NK-92 (cell line): ENCODE data around the gene NUP54.

Experiments
- DNase-seq: peaks from one replicate; lab custom pipeline; 2025; ENCODE audit not compliant: unreplicated experiment; lab: John Stamatoyannopoulos, UW

The NUP54 gene

DNA sequence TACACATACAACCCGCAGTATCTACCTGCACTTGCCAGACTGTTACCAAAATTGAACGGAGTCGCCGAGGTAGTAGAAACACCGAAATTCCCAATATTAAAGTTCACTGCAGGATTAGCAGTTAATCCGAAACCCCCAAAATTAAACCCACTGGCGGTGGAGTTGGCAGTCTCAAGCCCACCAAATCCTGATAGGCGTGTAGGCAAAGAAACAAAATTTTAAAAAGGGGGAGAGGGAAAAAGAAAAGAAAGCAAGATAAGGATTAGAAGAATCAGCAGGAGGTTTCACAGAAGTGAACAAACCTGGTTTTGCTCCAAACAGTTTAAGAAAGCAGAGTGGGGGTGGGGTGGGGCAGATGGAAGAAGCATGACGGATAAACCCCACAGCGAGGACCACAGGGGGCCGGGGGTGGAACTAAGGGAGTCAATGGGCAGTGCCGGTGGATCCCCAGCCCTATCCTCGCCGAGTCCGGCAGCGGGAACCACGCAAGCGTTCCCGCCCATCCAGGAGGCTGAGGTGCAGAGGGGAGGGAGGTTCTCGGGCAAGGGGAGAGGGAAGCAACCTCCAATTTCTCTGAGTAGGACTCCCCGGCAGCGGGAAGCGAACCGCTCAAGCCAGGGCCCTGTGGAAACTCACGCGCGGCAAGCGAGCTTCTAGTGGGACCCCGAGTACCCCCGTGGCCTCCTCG is 599 bp downstream of the NUP54 start:
- DNase-seq, result no peak

DNA sequence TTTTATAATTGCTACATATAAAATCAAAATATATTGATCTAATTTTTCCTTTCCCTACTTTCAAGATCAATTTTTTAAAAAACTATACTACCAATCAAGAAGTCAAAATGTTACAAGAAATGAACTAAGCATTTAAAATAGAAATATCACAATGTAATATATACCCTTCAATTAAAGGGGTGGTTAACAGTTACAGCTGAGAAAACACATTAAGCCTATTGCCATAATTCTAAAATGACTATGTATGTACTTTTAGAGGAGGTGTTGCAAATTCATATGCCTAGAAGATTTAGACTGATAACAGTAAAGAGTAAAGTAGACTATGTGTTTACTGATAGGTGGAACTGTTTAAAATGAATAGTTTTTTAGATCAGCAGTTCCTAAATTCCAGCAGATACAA is 3.7 kb downstream of the NUP54 start:
- DNase-seq, result no peak

DNA sequence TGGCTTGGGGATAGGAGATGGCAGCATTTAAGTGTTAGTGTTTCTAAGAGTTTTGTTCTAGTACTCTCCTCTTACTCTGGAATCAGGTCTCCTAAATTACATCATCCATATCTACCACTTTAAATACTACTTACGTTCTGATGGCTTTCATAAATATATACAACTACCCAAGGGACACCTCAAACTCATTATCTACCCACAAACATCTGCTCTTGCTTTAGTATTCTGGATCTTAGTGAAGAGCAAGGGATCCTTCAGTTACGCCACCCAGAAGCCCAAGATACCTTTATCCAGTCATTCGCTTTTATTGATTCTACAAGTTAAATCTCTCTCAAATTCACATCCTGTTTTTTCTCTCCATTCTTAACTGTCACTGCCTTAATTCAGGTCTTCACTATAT is 7.0 kb downstream of the NUP54 start:
- no peak for DNase-seq

DNA sequence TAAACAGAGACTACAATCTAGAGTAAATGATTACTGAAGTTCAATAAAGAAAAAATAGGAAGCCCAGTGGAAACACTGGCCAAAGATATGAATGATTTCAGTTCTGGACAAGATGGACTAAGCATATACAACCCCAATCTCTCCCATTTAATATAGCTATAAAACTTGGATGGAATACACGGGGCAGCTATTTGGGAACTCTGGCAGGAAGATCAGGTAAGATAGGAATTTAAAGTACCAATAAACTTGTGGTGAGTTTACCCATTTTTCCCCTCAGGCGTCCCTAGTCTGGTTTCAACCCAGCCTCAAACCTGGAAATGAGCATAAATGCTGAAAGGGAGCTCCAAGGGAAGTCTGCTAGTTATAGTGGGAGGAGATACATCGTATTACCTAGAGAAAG is 20.4 kb downstream of the NUP54 start:
- no peak for DNase-seq

DNA sequence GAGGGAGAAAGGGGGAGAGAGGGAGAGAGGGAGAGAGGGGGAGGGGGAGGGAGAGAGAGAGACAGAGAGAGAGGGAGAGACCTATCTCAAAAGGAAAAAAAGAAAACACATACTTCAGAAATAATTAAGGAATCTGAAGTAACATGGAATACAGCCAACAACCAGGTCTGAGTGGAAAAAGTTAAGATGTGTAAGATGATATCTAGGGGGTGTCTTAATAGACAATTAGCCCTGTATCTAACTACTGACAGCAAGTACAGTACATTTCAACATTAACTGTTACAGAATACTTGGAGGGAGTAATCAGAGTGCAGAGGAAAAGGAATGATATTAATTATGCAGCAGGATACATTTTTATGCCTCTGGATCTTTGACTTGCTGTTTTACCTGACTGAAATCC is 22.4 kb downstream of the NUP54 start:
- DNase-seq, result no peak

DNA sequence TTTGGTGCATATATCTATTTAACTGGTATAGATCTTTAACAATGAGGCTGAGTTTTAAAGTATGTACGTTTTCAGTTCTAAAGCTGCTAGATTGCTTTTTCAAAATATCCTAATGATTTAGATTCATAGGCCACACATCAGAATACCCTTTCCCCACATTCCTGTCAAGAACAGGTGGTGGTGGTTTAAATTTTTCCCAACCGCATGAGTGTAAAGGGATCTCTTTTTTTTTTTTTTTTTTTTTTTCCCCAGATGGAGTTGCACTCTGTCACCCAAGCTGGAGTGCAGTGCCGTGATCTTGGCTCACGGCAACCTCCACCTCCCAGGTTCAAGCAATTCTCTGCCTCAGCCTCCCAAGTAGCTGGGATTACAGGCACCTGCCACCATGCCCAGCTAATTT is 28.0 kb downstream of the NUP54 start:
- DNase-seq, result no peak

DNA sequence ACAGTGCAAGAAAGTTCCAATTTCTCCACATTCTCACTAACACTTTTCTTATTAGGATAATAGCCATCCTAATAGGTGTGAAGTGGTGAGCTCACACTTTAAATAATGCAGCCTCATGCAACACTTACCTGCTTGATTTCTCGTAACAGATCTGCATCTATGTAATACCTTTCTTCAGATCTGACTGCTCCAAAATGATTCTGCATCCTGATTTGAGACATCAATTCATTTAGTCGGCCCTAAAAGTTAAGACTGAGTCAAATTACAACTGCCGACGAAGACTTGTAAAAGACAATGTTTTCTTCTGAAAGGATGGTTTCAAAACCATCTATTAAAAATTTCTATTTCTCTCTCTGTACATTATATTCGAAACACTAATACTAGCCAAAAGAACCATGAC is 30.7 kb downstream of the NUP54 start:
- no peak for DNase-seq

DNA sequence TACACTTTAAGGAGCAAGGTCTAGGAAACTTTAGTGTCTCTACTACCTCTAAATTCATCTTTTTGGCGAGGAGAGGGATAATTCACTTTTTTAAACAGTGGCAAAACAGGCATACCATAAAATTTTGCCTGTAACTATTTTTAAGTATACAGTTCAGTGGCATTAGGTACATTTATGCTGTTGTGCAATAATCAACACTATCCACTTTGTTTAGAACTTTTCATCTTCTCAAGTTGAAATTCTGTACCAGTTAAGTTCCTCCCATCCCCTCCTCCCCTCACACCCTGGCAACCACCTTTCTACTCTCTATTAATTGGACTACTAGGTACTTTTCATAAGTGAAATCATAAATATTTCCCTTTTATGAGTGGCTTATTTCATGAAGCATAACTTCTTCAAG is 31.4 kb downstream of the NUP54 start:
- no peak for DNase-seq

DNA sequence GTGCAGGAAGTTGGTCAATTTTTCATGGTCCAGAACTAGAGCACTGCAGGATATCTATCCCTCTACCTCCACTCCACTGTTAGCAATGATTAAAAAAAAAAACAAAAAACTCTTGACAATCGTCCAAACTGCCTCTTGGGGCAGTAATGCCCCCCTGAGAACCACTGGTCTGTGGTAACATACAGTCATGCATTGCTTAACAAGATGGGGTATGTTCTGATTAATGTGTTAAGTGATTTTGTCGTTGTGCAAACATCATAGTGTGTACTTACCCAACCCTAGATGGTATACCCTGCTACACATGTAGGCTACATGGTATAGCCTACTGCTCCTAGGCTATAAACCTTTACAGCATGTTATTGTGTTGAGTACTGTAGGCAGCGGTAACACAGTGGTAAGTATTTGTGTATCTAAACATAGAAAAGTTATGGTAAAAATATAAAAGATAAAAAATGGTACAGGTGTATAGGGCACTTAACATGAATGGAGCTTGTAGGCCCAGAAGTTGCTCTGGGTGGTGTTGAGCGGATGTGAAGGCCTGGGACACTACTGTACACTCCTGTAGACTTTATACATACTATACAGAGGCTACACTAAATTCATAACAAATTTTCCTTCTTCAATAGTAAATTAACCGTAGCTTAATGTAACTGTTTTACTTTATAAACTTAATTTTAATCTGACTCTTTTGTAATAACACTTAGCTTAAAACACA is 39.6 kb downstream of the NUP54 start:
- no peak for DNase-seq

DNA sequence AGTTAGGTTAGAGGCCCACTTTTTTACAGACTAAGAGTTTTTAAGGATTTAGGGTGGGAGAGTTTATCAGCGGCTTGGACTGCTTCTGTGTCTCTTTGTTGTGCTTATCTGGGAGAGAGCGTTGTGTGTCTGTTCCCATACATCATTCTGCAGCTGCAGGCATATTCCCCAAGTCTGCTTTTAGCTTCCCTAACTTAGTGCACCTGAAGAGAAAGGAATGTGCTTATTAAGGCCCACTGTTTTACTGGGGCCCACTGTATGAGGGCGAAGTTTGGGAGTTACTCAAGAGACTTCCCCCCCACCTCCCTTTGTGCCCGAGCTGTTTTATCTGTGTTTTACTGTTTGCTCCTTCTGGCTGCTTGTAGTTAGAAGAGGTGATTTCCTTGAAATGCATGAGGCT is 41.8 kb downstream of the NUP54 start:
- DNase-seq, result no peak

DNA sequence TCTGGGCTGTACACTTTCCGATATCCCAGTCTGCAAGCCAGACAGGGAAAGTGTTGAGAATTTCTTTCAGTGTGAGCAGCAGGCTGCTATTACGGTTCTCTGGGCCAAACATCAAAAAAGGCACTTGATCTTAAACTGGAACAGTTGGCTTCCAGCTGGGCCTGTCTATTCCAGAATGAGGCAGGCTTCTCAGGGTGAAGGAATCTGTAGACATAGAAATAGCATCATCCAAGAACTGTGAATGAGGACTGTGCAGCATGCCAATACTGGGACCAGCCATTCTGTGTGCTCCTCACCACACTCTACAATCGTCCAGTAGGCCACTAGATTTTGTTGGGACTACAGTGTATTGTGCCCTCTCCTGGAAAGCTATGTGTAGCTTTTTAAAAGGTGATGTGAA is 42.5 kb downstream of the NUP54 start:
- DNase-seq, result no peak

DNA sequence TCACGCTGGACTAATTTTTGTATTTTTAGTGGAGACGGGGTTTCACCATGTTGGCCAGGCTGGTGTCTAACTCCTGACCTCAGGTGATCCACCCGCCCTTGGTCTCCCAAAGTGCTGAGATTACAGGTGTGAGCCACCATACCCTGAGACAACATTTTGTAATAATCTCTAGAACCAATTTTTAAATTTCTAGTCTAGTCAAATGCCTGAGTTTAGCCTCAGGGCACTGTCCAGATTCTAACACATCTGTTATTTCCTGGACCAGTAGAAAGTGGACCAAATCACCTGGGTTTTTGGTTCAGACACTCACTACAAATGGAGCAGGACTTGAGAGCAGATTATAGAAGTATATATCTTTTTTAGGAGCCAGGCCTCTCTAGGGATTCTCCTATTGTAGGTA is 52.1 kb downstream of the NUP54 start:
- DNase-seq, result no peak

DNA sequence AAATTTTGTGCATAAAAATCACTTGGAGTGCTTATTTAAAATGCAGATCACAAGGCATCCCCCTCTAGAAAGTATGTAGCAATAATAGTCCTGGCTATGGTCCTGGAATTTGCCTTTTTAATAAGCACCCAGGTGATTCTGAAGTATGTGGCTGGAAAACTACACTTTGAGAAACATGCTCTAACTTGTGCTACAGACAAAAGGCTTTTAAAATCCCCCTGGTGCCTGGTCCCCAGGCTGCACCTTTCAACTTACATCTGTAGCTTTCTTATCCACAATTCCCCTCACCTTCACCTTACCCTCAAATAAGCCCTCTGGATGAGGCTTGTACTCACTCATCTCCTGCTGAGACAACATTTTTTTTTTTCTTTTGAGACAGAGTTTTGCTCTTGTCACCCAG is 52.6 kb downstream of the NUP54 start:
- no peak for DNase-seq

DNA sequence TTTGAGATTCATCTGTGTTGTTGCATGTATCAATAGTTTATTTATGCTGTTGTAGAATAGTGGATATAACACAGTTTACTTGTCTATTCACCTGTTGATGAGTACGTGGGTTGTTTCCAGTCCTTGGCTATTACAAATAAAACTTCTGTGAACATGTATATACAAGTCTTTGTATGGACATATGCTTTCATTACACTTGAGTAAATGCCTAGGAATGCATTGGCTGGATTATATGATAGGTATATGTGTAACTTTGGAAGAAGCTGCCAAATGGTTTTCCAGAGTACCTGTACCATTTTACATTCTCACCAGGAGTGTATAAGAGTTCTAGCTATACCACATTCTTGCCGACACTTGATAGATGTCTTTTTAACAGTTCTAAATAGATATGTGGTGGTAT is 57.1 kb downstream of the NUP54 start:
- no peak for DNase-seq

DNA sequence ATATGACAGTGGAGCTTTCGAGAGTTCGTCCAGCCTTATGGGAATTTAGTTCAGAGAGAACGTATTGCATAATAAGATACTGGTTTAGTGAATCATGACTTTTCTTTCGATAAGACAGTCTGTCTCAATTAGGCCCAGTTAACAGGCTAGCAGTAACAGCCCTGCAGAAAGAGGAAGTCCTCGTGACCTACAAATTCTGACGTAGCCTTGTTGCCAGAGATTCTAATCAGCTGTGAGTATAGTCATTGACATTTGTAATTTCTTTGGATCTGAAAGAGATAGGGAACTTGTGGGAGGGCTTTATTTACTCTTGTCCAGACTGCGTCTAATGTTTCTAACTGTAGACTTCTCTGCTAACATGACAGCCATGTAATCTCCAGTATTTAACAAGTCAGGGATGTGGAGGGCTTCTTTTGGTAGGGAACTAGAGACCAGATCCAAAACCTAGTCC is 57.9 kb downstream of the NUP54 start:
- DNase-seq, result no peak

DNA sequence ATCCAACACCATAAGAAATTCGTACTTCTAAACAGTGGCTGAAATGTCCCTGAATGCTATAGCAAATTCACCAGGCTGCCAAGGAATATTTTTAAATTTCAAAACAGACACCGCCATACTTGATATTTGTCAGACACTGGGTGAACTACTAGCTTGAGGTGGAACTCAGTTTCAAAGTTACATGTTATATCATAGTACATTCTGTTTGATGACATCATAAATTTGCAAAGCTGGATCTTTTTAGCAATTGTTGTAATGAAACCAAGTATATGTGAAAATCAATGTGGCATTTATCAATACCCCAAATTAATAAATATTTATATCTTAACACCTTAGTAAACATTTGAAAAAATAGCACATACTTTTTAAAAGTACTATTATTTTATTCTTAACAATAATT is 59.5 kb downstream of the NUP54 start:
- no peak for DNase-seq

DNA sequence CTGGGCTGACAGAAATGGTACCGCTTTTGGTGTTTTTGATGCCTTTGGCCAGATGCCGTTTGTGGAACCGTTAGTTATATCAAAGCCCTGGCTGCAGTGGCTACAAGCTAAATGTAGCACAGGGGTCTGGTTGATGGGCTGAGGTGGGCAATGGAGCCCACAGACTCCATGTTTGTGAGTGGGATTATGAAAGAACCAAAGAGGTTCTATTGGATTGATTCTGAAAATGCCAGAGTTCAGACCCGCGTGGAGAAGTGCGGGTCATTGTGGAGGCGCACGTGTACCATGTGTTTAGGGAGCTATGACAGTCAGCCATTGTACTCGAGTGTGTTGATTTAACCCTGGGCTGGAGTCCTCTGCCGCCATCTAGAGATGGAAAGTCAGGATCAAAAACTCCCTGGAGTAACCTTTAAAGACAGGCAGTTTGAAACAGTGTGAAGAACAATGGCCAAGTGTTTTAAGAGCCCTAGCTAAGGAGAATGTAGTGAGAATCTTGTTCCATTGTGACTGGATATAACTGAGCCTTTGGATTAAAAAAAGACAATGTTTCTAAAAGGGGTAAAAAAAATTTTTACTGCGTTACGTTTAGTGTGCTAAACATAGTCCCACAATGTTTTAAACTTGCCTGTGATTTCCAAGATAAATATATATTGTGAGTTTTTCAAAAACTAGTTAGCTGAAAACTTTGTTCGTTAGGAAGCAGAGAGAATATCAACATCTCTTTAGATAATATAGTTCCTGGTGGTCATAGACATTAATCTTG is 61.0 kb downstream of the NUP54 start:
- DNase-seq, result no peak

DNA sequence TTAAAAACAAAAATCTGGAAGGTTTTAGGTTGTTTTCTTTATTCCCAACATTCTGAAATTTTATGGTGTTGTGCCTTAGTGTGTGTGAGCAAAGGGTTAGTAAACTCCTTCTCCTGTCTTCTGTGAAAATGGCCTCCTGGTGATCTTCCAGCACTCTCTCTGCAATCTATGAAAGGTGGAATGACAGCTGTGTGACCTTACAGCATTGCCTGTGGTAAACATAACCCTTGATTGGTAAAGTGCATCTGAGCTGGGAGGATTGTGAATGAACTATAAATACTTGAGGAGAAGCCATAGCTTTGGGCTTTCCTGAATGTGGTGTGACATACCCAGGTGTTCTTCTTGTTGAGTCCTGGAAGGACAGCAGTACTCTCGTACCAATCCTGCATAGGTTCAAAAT is 63.7 kb downstream of the NUP54 start:
- no peak for DNase-seq

DNA sequence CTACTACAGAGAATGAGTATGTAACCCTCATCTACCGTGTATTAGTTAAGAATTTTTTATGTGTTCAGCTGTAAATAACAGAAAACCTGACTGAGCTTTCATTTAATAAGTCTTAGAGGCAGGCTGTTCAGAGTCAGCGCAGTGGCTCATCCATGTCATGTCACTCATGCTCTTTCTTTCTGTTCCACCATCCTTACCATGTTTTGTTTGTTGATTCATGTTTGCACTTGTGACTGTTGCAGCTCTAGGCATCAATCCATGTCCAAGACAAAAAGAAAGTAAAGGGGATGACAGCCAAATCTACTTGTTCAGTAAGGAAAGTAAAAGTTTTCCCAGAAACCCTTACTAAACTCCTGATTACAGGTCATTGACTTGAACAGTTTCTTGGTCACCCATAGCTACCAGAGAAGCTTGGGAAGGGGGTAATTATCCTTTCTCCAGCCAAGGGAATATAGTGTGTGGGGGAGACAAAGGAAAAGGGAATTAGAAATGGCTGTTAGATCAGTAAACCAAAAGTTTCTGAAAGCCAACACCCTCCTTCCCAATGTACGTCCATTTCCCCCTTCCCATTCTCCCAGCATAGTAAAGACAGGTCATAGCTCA is 64.7 kb downstream of the NUP54 start:
- DNase-seq, result no peak

DNA sequence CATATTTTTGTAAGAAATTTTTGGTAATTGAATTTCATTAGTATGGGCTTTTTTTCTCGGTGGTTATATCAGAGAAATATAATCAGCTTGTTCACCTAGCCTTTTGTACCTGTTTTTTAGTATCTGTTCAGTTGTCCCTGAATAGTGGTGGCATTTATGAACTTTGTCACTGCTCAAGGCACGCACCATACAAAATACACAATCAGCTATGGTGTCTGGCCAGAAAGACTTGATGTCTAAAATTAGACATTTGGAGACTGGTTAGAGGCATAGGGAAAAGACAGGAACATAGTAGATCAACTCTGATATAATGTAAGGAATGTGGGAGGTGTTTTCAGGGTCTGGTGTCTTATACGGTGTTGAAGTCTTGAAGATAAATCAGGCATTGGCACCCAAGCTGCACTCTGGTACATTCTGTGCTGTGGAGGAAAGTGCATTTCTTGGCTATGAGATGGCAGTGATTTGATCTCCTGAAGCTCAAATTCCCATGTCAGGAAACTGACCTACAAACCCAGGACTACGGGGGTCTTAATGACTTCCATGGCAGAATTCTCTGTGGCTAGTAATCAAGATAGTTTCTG is 70.1 kb downstream of the NUP54 start:
- no peak for DNase-seq

DNA sequence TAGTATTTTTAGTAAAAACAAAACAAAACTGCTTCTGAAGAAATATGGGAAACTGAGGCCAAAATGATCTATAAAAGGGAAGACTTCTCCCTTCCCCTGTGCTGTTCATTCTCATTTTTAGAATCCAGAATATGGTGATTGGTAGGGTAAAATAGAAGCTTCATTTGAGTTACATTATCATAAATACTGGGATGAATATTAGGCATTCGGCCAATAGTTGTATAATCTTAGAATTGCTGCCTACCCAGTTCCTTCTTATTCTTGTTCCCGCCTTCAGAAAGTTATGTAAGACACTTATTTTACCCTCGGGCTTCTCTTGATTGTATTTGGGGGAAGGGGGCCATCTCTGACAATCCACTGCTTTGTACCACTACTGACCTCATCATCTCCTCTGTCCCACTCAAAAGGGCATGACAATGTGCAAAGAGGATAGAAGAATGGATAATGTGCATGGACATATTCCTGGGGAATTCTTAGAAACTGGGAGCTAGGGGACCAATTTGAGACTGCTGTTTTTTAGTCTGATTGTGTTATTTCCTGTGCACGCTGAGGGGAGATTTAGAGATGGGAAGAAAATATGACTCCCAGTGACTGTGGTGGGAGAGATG is 73.1 kb downstream of the NUP54 start:
- DNase-seq, result no peak
